ENCODE data around the gene RALGAPA2. TPM values are rescaled to one million over a fixed set of nuclear protein-coding genes. Genes with fewer than 3 reads are reported as not detected.

The RALGAPA2 gene
- total RNA-seq, 4 donors from 2014 or later: 13.3 to 29.8 (median 23.6) TPM

DNA sequence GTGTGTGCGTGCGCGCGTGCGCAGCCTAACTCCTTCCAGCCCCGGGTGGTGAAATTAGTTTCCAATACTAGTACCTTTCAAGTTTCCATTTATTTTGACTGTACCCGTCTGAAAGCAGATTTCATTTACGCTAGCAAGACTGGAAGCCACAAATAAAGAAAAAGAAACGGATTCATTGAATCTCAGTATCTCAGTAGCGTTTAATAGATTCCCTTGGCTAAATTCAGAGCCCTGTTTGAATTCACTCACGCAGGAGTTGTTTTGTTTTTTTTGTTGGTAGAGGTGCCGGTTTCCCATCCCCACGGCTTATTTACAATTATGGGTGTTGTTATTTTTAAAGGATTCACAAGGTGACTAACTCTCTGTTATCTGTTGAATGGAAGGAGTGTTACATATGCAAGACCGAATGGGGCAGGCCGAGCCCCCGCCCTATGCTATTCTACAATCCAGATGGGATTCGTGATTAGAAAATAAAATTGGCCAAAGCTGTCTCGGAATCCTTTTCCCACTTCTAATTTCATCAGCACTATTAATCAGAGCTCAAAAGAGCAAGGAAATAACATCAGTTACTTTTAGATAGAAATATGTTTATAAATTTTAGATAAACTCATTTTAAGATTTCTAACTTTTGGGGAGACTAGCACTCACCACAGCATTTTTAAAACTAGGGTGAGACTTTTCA, 346.8 kb downstream of the RALGAPA2 start:
- Histone ChIP-seq H3K27me3 (peaks cover 43 to 100% (median 47%) of the 10 kb centered on the region in 4 donors), H3K36me3 (no peaks in the 10 kb centered on the region), H3K9me3 (no peaks in the 10 kb centered on the region), H3K27ac (no peak overlapping the region), H3K4me3 (no peak overlapping the region), H3K4me1 (peaks cover 25 to 63% (median 48%) of the 10 kb centered on the region in 3 donors)
- intact Hi-C loops (cut with DNase I): loop anchor here (10.0 kb wide), 1 partner anchor 199 kb away; no protein-coding TSS in a partner anchor
- WGBS, 2 donors: 12 to 17% methylated on average over 15 to 18 of the region's 18 CpGs
- no peak for TF ChIP-seq POLR2A (IDR thresholded peaks at IDR 0.05)
- no peak for TF ChIP-seq CTCF (IDR thresholded peaks at IDR 0.05)
- no peak for DNase-seq

- Histone ChIP-seq H3K27me3 (peaks cover 40 to 100% (median 42%) of the 10 kb centered on the region in 4 donors), H3K9me3 (no peaks in the 10 kb centered on the region), H3K27ac (no peak overlapping the region), H3K4me1 (peaks cover 31 to 69% (median 46%) of the 10 kb centered on the region in 3 donors), H3K36me3 (no peaks in the 10 kb centered on the region), H3K4me3 (peak overlapping the region in 2 of 4 donors; percentile 5 to 8)
- no peak for DNase-seq
- intact Hi-C loops (cut with DNase I): loop anchor here (10.0 kb wide), 1 partner anchor 200 kb away; no protein-coding TSS in a partner anchor
- 12% methylated on average over 5 to 30 of the region's 70 CpGs for WGBS, 2 donors
- no peak for TF ChIP-seq POLR2A (IDR thresholded peaks at IDR 0.05)
- no peak for TF ChIP-seq CTCF (IDR thresholded peaks at IDR 0.05)
These were observed 347.6 kb downstream of the RALGAPA2 start for GRCh38 chr20:20364593-20365479.

- Histone ChIP-seq H3K27ac (no peak overlapping the region), H3K4me3 (peak overlapping the region in 2 of 4 donors; percentile 5 to 8), H3K27me3 (peaks cover 33 to 100% (median 39%) of the 10 kb centered on the region in 4 donors), H3K36me3 (no peaks in the 10 kb centered on the region), H3K4me1 (peaks cover 28 to 61% (median 37%) of the 10 kb centered on the region in 3 donors), H3K9me3 (no peaks in the 10 kb centered on the region)
- DNase-seq: no peak
- TF ChIP-seq CTCF (IDR thresholded peaks at IDR 0.05) (no peak), POLR2A (IDR thresholded peaks at IDR 0.05) (no peak)
- 0 to 2% methylated on average over 5 to 37 of the region's 70 CpGs for WGBS, 2 donors
- intact Hi-C loops (cut with DNase I): loop anchor here (10.0 kb wide), 1 partner anchor 201 kb away; no protein-coding TSS in a partner anchor
These were observed 348.4 kb downstream of the RALGAPA2 start for GRCh38 chr20:20363799-20364592.

DNA sequence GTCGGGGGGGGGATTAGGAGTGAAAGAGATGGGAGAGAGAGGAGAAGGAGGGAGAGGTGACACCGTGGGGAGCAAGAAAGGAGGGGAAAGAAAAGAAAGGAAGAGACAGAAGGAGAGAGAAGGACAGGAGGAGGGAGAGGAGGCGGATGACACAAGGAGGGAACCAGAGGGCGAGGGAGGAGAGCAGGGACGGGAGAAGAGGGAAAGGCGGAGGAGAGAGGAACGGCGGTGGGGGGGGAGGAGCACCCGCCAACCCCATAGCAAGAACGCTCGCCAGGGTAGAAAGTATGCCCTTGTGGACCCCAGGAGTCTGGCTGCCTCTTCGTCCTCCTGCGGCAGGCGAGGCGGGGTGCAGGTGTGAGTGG, 349.0 kb downstream of the RALGAPA2 start:
- WGBS, 2 donors: 3 to 7% methylated on average over 15 of the region's 15 CpGs
- Histone ChIP-seq H3K36me3 (no peaks in the 10 kb centered on the region), H3K27me3 (peaks cover 33 to 100% (median 37%) of the 10 kb centered on the region in 4 donors), H3K27ac (no peak overlapping the region), H3K9me3 (no peaks in the 10 kb centered on the region), H3K4me1 (peaks cover 28 to 56% (median 31%) of the 10 kb centered on the region in 3 donors), H3K4me3 (peak overlapping the region in 2 of 4 donors; percentile 5 to 8)
- intact Hi-C loops (cut with DNase I): loop anchor here (10.0 kb wide), 1 partner anchor 201 kb away; no protein-coding TSS in a partner anchor
- no peak for TF ChIP-seq POLR2A (IDR thresholded peaks at IDR 0.05)
- TF ChIP-seq CTCF (IDR thresholded peaks at IDR 0.05): no peak
- DNase-seq: no peak
